Neuronal stem cell (in vitro differentiated cells): ENCODE measurements around the gene SLC22A1.

Experiments
- DNase-seq: peaks from one replicate; pipeline ENCODE4 v3.0.0-alpha.2; 2013; ENCODE audit warnings: low spot score
- H2AFZ ChIP-seq: one replicate; pipeline ENCODE4 v1.6.1; 2013; ENCODE audit warnings: mild to moderate bottlenecking, low read length, inconsistent platforms
- H2AK5ac ChIP-seq: 2 replicates; pipeline ENCODE4 v1.6.1; 2013; ENCODE audit warnings: low read depth, mild to moderate bottlenecking, inconsistent platforms, low read length, moderate library complexity, mixed read lengths
- H2BK120ac ChIP-seq: 2 replicates; pipeline ENCODE4 v1.6.1; 2013; ENCODE audit warnings: low read depth, mild to moderate bottlenecking, inconsistent platforms, low read length, moderate library complexity, mixed read lengths
- H2BK12ac ChIP-seq: one replicate; pipeline ENCODE4 v1.6.1; 2013; ENCODE audit warnings: low read length, inconsistent platforms
- H2BK15ac ChIP-seq: 2 replicates; pipeline ENCODE4 v1.6.1; 2013; ENCODE audit warnings: mild to moderate bottlenecking, low read length, inconsistent platforms, mixed read lengths
- H2BK5ac ChIP-seq: one replicate; pipeline ENCODE4 v1.6.1; 2013; ENCODE audit warnings: inconsistent platforms, mild to moderate bottlenecking, low read length, moderate library complexity
- H3K14ac ChIP-seq: one replicate; pipeline ENCODE4 v1.6.1; 2013; ENCODE audit warnings: low read length, inconsistent platforms
- H3K18ac ChIP-seq: 2 replicates; pipeline ENCODE4 v1.6.1; 2013; ENCODE audit warnings: low read length, inconsistent platforms
- H3K23ac ChIP-seq: 2 replicates; pipeline ENCODE4 v1.6.1; 2013; ENCODE audit warnings: low read depth, mild to moderate bottlenecking, mixed read lengths, low read length, inconsistent platforms; ENCODE audit not compliant: poor library complexity
- H3K27ac ChIP-seq: replicated peaks from 3 replicates; pipeline ENCODE4 v1.5.1; 2013; ENCODE audit warnings: low read length, inconsistent platforms
- H3K27me3 ChIP-seq, 3 experiments: 2 replicates each; pipeline ENCODE4 v1.6.1; 2013; ENCODE audit warnings: low read length in 3 of 3, mild to moderate bottlenecking in 2 of 3, inconsistent platforms in 1 of 3, low read depth in 1 of 3, mixed read lengths in 1 of 3, moderate library complexity in 1 of 3; ENCODE audit not compliant: control insufficient read depth in 3 of 3, insufficient read depth in 3 of 3
- H3K36me3 ChIP-seq, 2 donors: replicated peaks in 1 of 2; 2 replicates each; pipeline ENCODE4 v1.6.1; 2013; ENCODE audit warnings: low read length in 2 of 2; ENCODE audit not compliant: control insufficient read depth in 2 of 2, insufficient read depth in 2 of 2
- H3K4ac ChIP-seq: 2 replicates; pipeline ENCODE4 v1.6.1; 2013; ENCODE audit warnings: inconsistent platforms, mild to moderate bottlenecking, low read length, moderate library complexity
- H3K4me1 ChIP-seq, 2 donors: 1 replicate in 1 of 2; 2 replicates in 1 of 2; pipeline ENCODE4 v1.6.1; 2013; ENCODE audit warnings: low read length in 2 of 2, low read depth in 1 of 2; ENCODE audit not compliant: control insufficient read depth in 2 of 2, insufficient read depth in 1 of 2
- H3K4me2 ChIP-seq: one replicate; pipeline ENCODE4 v1.6.1; 2013; ENCODE audit warnings: mild to moderate bottlenecking, low read length, inconsistent platforms; ENCODE audit not compliant: insufficient read depth, poor library complexity, severe bottlenecking
- H3K4me3 ChIP-seq, 2 donors: 2 replicates each; pipeline ENCODE4 v1.5.1; 2013; ENCODE audit warnings: low read length in 2 of 2, mild to moderate bottlenecking in 2 of 2, inconsistent platforms in 1 of 2, moderate library complexity in 1 of 2
- H3K79me1 ChIP-seq: one replicate; pipeline ENCODE4 v1.6.1; 2013; ENCODE audit warnings: low read depth, mild to moderate bottlenecking, inconsistent platforms, low read length, moderate library complexity
- H3K9ac ChIP-seq: one replicate; pipeline ENCODE4 v1.6.1; 2013; ENCODE audit warnings: mild to moderate bottlenecking, low read depth, low read length, inconsistent platforms; ENCODE audit not compliant: poor library complexity
- H3K9me3 ChIP-seq, 2 donors: replicated peaks in 1 of 2; 2 replicates each; pipeline versions ENCODE3 to v1.6.1; 2013; ENCODE audit warnings: low read length in 2 of 2, mild to moderate bottlenecking in 2 of 2, inconsistent platforms in 1 of 2, low read depth in 1 of 2, mixed read lengths in 1 of 2, moderate library complexity in 1 of 2; ENCODE audit not compliant: control insufficient read depth in 2 of 2, insufficient read depth in 1 of 2
- H4K8ac ChIP-seq: one replicate; pipeline ENCODE4 v1.6.1; 2013; ENCODE audit warnings: low read depth, mild to moderate bottlenecking, inconsistent platforms, low read length, moderate library complexity
- H4K91ac ChIP-seq: one replicate; pipeline ENCODE4 v1.6.1; 2013; ENCODE audit warnings: low read length, low read depth, mild to moderate bottlenecking, inconsistent platforms; ENCODE audit not compliant: poor library complexity
- WGBS, 2 donors: extraction: QIAGEN DNeasy Blood & Tissue Kit; methylation state at CpG; one replicate each; pipeline ENCODE4 v1.1.7; 2013; ENCODE audit warnings: missing lambda C conversion rate in 2 of 2, mixed read lengths in 1 of 2; ENCODE audit not compliant: insufficient read length in 2 of 2, insufficient replicate concordance in 1 of 2; ENCODE audit errors: extremely low coverage in 2 of 2; 5-methylcytosine and 5-hydroxymethylcytosine counted together

SLC22A1 gene

DNA sequence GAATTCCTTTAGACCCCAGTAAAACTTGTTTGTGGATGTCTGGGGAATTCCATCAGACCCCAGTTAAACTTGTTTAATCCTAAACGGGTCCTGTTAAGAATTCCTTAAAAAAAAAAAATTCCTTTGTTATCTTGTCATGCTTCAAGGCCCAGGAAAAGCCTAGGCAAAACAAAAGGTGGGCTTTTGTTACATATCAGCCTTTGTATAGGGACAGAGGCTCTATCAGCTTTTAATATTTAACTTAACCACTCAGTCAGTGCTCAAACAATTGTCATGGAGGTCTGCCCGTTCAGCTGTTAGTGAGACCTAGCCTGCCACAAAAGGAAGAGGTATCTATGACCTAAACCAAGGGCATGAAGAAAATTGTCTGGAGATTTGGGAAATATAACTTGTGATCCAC is 53.1 kb downstream of the SLC22A1 start:
- Histone ChIP-seq H3K79me1 (no peaks in the 10 kb centered on the region), H2BK120ac (no peak overlapping the region), H4K8ac (no peak overlapping the region), H3K36me3 (no peaks in the 10 kb centered on the region), H3K27ac (no peak overlapping the region), H2BK15ac (no peak overlapping the region), H3K4me2 (no peak overlapping the region), H3K4me3 (no peak overlapping the region), H3K4ac (no peak overlapping the region), H3K9ac (no peak overlapping the region), H2BK5ac (no peak overlapping the region), H3K27me3 (peaks cover 0 to 7% (median 0%) of the 10 kb centered on the region in 3 experiments), H4K91ac (no peak overlapping the region), H3K18ac (no peak overlapping the region), H2AK5ac (no peak overlapping the region), H3K14ac (no peak overlapping the region), H3K4me1 (peaks cover 0 to 8% of the 10 kb centered on the region in 2 donors), H2AFZ (no peak overlapping the region), H3K23ac (no peak overlapping the region), H2BK12ac (no peak overlapping the region), H3K9me3 (peaks cover 0 to 2% of the 10 kb centered on the region in 2 donors)
- WGBS, 2 donors: no CpG with 5 or more reads among the region's 2 CpGs
- DNase-seq: no peak

GRCh38 chr6:160177220-160177619 is 55.6 kb downstream of the SLC22A1 start:
- H3K14ac ChIP-seq: no peak overlapping the region
- no peak overlapping the region for H3K4me3 ChIP-seq
- peak; percentile 44 for DNase-seq
- H3K4me1 ChIP-seq: peaks cover 0 to 8% of the 10 kb centered on the region in 2 donors
- no peak overlapping the region for H4K91ac ChIP-seq
- no peak overlapping the region for H2BK12ac ChIP-seq
- no peak overlapping the region for H2BK15ac ChIP-seq
- no peak overlapping the region for H3K4ac ChIP-seq
- no peak overlapping the region for H3K18ac ChIP-seq
- no peak overlapping the region for H3K23ac ChIP-seq
- H3K9ac ChIP-seq: no peak overlapping the region
- peaks cover 0 to 2% of the 10 kb centered on the region in 2 donors for H3K9me3 ChIP-seq
- H2BK5ac ChIP-seq: no peak overlapping the region
- no peak overlapping the region for H4K8ac ChIP-seq
- no peak overlapping the region for H3K4me2 ChIP-seq
- no peak overlapping the region for H2AK5ac ChIP-seq
- H2AFZ ChIP-seq: no peak overlapping the region
- H3K36me3 ChIP-seq: no peaks in the 10 kb centered on the region
- H3K79me1 ChIP-seq: no peaks in the 10 kb centered on the region
- H3K27me3 ChIP-seq: peaks cover 0 to 7% (median 0%) of the 10 kb centered on the region in 3 experiments
- H3K27ac ChIP-seq: no peak overlapping the region
- H2BK120ac ChIP-seq: no peak overlapping the region
- no CpG with 5 or more reads among the region's 2 CpGs for WGBS, 2 donors

DNA sequence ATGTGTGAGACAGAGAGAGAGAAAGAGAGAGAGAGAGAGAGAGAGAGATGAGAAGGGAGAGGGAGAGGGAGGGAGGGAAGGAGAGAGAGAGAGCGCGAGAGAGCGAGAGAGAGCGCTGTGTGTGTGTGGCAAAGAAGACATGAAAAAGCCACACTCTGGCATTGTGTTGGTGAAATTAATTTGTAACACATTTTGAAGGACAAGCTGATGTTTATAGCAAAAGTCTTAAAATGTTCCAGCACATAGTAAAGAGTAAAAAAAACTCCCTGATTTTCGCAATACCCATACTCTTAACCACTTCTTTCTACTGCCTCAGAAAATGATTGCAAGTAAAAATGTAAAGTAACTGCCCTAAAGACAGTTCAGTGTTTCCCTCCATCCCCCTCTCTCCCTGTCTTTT is 56.7 kb downstream of the SLC22A1 start:
- DNase-seq: no peak
- Histone ChIP-seq H3K9me3 (peaks cover 0 to 2% of the 10 kb centered on the region in 2 donors), H3K23ac (no peak overlapping the region), H3K9ac (no peak overlapping the region), H2BK120ac (no peak overlapping the region), H2BK5ac (no peak overlapping the region), H3K79me1 (no peaks in the 10 kb centered on the region), H3K18ac (no peak overlapping the region), H3K27me3 (peaks cover 0 to 7% (median 0%) of the 10 kb centered on the region in 3 experiments), H3K4me3 (no peak overlapping the region), H3K4me1 (peaks cover 0 to 8% of the 10 kb centered on the region in 2 donors), H3K14ac (no peak overlapping the region), H2AK5ac (no peak overlapping the region), H2BK12ac (no peak overlapping the region), H3K36me3 (no peaks in the 10 kb centered on the region), H4K91ac (no peak overlapping the region), H3K4me2 (no peak overlapping the region), H3K27ac (peak overlapping the region; percentile 39), H3K4ac (no peak overlapping the region), H2BK15ac (no peak overlapping the region), H4K8ac (no peak overlapping the region), H2AFZ (no peak overlapping the region)
- no CpG with 5 or more reads among the region's 5 CpGs for WGBS, 2 donors

DNA sequence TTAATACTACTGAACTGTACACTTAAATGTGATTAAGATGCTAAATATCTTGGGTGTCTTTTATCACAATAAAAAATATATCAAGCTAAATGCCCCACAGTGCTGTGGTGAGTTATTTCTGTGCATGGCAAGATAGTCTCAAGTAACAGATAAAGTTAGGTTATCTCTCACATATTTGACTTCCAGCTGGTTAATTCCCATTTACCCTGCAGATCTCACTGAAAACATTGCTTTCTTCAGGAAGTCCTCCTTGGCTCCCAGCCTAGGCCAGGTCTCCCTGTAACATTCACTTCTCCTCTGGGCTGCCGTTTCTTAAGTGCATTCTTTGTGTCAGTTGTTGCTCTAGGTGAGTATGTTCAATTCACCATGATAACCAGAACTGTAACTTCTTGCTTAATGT is 59.1 kb downstream of the SLC22A1 start:
- WGBS, 2 donors: no CpG with 5 or more reads among the region's 1 CpG
- Histone ChIP-seq H2BK12ac (no peak overlapping the region), H3K27me3 (peaks cover 0 to 7% (median 0%) of the 10 kb centered on the region in 3 experiments), H2BK5ac (no peak overlapping the region), H4K91ac (no peak overlapping the region), H3K14ac (no peak overlapping the region), H3K4me3 (no peak overlapping the region), H2BK15ac (no peak overlapping the region), H3K79me1 (no peaks in the 10 kb centered on the region), H2AK5ac (no peak overlapping the region), H3K18ac (no peak overlapping the region), H3K4ac (no peak overlapping the region), H3K9me3 (peaks cover 0 to 2% of the 10 kb centered on the region in 2 donors), H3K23ac (no peak overlapping the region), H2BK120ac (no peak overlapping the region), H3K9ac (no peak overlapping the region), H3K36me3 (no peaks in the 10 kb centered on the region), H3K27ac (no peak overlapping the region), H3K4me1 (peaks cover 0 to 3% of the 10 kb centered on the region in 2 donors), H2AFZ (no peak overlapping the region), H3K4me2 (no peak overlapping the region), H4K8ac (no peak overlapping the region)
- no peak for DNase-seq
